HEK293 (cell line): ENCODE results near the gene XDH.

Experiments used
- CTCF ChIA-PET: fragments of 350-600 bp; formaldehyde crosslinking; extraction: SDS; loops from one replicate; lab custom pipeline; 2021; ENCODE audit warnings: antibody characterized with exemption; lab: Yijun Ruan, JAX
- POLR2A ChIA-PET: fragments of 300-600 bp; formaldehyde crosslinking; extraction: SDS; loops from one replicate; lab custom pipeline; 2020; ENCODE audit warnings: antibody characterized with exemption, inconsistent platforms; lab: Yijun Ruan, JAX
- H3K27ac ChIP-seq: fragments of 200-500 bp; sonication (Bioruptor generic); 2 replicates; pipeline ENCODE4 v1.5.1; 2014; ENCODE audit warnings: low read depth, low read length, control low read depth, inconsistent platforms; ENCODE audit errors: extremely low read depth
- H3K36me3 ChIP-seq, 2 experiments: fragments of 200-500 bp in 1 of 2; sonication (Bioruptor generic) in 1 of 2; 1 replicate in 1 of 2; 2 replicates in 1 of 2; pipeline ENCODE4 v1.5.1; 2014 to 2017; ENCODE audit warnings: inconsistent platforms in 2 of 2, low read length in 2 of 2; ENCODE audit not compliant: control insufficient read depth in 2 of 2, insufficient read depth in 1 of 2
- H3K4me1 ChIP-seq: fragments of 200-500 bp; sonication (Bioruptor generic); 2 replicates; pipeline ENCODE4 v1.5.1; 2014; ENCODE audit warnings: mild to moderate bottlenecking, low read length, inconsistent platforms; ENCODE audit not compliant: control insufficient read depth, insufficient read depth
- H3K4me3 ChIP-seq: 2 replicates; pipeline ENCODE4 v1.5.1; 2011; ENCODE audit warnings: low read depth, mild to moderate bottlenecking, control low read depth, low read length, moderate library complexity
- H3K9me3 ChIP-seq: fragments of 200-500 bp; sonication (Bioruptor generic); 2 replicates; pipeline ENCODE4 v1.5.1; 2014; ENCODE audit warnings: low read depth, low read length, inconsistent platforms; ENCODE audit not compliant: control insufficient read depth, insufficient read depth
- BCL11B ChIP-seq: fragments of 450-650 bp; formaldehyde crosslinking; IDR thresholded peaks from 2 replicates; pipeline ENCODE4 v1.5.1; 2016; ENCODE audit warnings: low read depth, missing biosample characterization, missing genetic modification characterization
- FEZF1 ChIP-seq: fragments of 450-650 bp; formaldehyde crosslinking; IDR thresholded peaks from 2 replicates; pipeline ENCODE4 v1.5.1; 2016; ENCODE audit warnings: missing biosample characterization, missing genetic modification characterization
- KLF1 ChIP-seq: fragments of 450-650 bp; formaldehyde crosslinking; IDR thresholded peaks from 2 replicates; pipeline ENCODE4 v1.5.1; 2016; ENCODE audit warnings: missing biosample characterization, missing genetic modification characterization
- KLF10 ChIP-seq: fragments of 450-650 bp; IDR thresholded peaks from 2 replicates; pipeline ENCODE4 v1.5.1; 2018; ENCODE audit warnings: missing biosample characterization, mild to moderate bottlenecking, missing genetic modification characterization
- OSR2 ChIP-seq: fragments of 450-650 bp; formaldehyde crosslinking; IDR thresholded peaks from 2 replicates; pipeline ENCODE4 v1.5.1; 2016; ENCODE audit warnings: missing biosample characterization, missing genetic modification characterization
- TCF7L2 ChIP-seq: IDR thresholded peaks from 2 replicates; pipeline ENCODE4 v1.6.1; 2011; ENCODE audit warnings: low read depth, mild to moderate bottlenecking, inconsistent platforms, low read length, moderate library complexity, borderline replicate concordance
- ZBTB48 ChIP-seq: fragments of 450-650 bp; formaldehyde crosslinking; IDR thresholded peaks from 2 replicates; pipeline ENCODE4 v1.5.1; 2016; ENCODE audit warnings: missing biosample characterization, missing genetic modification characterization
- ZBTB8A ChIP-seq: fragments of 450-650 bp; formaldehyde crosslinking; IDR thresholded peaks from 2 replicates; pipeline ENCODE4 v1.5.1; 2016; ENCODE audit warnings: missing biosample characterization, missing genetic modification characterization
- ZFP3 ChIP-seq: fragments of 450-650 bp; formaldehyde crosslinking; IDR thresholded peaks from 2 replicates; pipeline ENCODE4 v1.5.1; 2016; ENCODE audit warnings: low read depth, missing biosample characterization, missing genetic modification characterization
- ZIC2 ChIP-seq: fragments of 450-650 bp; formaldehyde crosslinking; IDR thresholded peaks from 2 replicates; pipeline ENCODE4 v1.5.1; 2016; ENCODE audit warnings: missing biosample characterization, missing genetic modification characterization
- ZNF114 ChIP-seq: fragments of 450-650 bp; formaldehyde crosslinking; IDR thresholded peaks from 2 replicates; pipeline ENCODE4 v1.5.0; 2017; ENCODE audit warnings: missing biosample characterization, missing genetic modification characterization
- ZNF121 ChIP-seq: fragments of 450-650 bp; formaldehyde crosslinking; IDR thresholded peaks from 2 replicates; pipeline ENCODE4 v1.5.1; 2016; ENCODE audit warnings: missing biosample characterization, missing genetic modification characterization
- ZNF140 ChIP-seq: fragments of 450-650 bp; formaldehyde crosslinking; IDR thresholded peaks from 2 replicates; pipeline ENCODE4 v1.5.1; 2016; ENCODE audit warnings: missing biosample characterization, missing genetic modification characterization
- ZNF16 ChIP-seq: fragments of 450-650 bp; formaldehyde crosslinking; IDR thresholded peaks from 2 replicates; pipeline ENCODE4 v1.5.1; 2016; ENCODE audit warnings: low read depth, missing biosample characterization, missing genetic modification characterization
- ZNF175 ChIP-seq: fragments of 450-650 bp; formaldehyde crosslinking; IDR thresholded peaks from 2 replicates; pipeline ENCODE4 v1.5.1; 2016; ENCODE audit warnings: missing biosample characterization, missing genetic modification characterization
- ZNF223 ChIP-seq: fragments of 450-650 bp; formaldehyde crosslinking; IDR thresholded peaks from 2 replicates; pipeline ENCODE4 v1.5.1; 2016; ENCODE audit warnings: missing biosample characterization, missing genetic modification characterization
- ZNF548 ChIP-seq: fragments of 450-650 bp; formaldehyde crosslinking; IDR thresholded peaks from 2 replicates; pipeline ENCODE4 v1.5.1; 2016; ENCODE audit warnings: missing biosample characterization, missing genetic modification characterization
- ZNF585B ChIP-seq: fragments of 450-650 bp; formaldehyde crosslinking; IDR thresholded peaks from 2 replicates; pipeline ENCODE4 v1.5.1; 2016; ENCODE audit warnings: missing biosample characterization, missing genetic modification characterization
- ZNF626 ChIP-seq: fragments of 450-650 bp; sonication (Bioruptor Pico); formaldehyde crosslinking; IDR thresholded peaks from 2 replicates; pipeline ENCODE4 v1.5.1; 2018; ENCODE audit warnings: missing biosample characterization, missing genetic modification characterization, inconsistent platforms
- ZNF677 ChIP-seq: fragments of 450-650 bp; IDR thresholded peaks from 2 replicates; pipeline ENCODE4 v1.5.0; 2018; ENCODE audit warnings: missing biosample characterization, mild to moderate bottlenecking, missing genetic modification characterization, moderate library complexity
- ZNF791 ChIP-seq: fragments of 450-650 bp; formaldehyde crosslinking; IDR thresholded peaks from 2 replicates; pipeline ENCODE4 v1.5.1; 2016; ENCODE audit warnings: missing biosample characterization, missing genetic modification characterization
- TF ChIP-seq, protein P1 (sequence below): fragments of 450-650 bp; formaldehyde crosslinking; IDR thresholded peaks from 2 replicates; pipeline ENCODE4 v1.5.1; 2016; ENCODE audit warnings: missing biosample characterization, missing genetic modification characterization, borderline replicate concordance
- TF ChIP-seq, protein P2 (sequence below): fragments of 450-650 bp; IDR thresholded peaks from 2 replicates; pipeline ENCODE4 v1.5.1; 2018; ENCODE audit warnings: missing biosample characterization, mild to moderate bottlenecking, missing genetic modification characterization

XDH gene

GRCh38 chr2:31380243-31380642, 34.3 kb downstream of the XDH start:
- no peak overlapping the region for H3K4me3 ChIP-seq
- no peak for TF ChIP-seq ZIC2 (tag by site-specific recombination)
- TF ChIP-seq ZNF16 (tag by site-specific recombination), result no peak
- no peak for TF ChIP-seq ZNF548 (tag by site-specific recombination)
- TF ChIP-seq FEZF1 (tag by site-specific recombination), result no peak
- TF ChIP-seq ZNF677 (tag by site-specific recombination), result no peak
- TF ChIP-seq, protein P1, sequence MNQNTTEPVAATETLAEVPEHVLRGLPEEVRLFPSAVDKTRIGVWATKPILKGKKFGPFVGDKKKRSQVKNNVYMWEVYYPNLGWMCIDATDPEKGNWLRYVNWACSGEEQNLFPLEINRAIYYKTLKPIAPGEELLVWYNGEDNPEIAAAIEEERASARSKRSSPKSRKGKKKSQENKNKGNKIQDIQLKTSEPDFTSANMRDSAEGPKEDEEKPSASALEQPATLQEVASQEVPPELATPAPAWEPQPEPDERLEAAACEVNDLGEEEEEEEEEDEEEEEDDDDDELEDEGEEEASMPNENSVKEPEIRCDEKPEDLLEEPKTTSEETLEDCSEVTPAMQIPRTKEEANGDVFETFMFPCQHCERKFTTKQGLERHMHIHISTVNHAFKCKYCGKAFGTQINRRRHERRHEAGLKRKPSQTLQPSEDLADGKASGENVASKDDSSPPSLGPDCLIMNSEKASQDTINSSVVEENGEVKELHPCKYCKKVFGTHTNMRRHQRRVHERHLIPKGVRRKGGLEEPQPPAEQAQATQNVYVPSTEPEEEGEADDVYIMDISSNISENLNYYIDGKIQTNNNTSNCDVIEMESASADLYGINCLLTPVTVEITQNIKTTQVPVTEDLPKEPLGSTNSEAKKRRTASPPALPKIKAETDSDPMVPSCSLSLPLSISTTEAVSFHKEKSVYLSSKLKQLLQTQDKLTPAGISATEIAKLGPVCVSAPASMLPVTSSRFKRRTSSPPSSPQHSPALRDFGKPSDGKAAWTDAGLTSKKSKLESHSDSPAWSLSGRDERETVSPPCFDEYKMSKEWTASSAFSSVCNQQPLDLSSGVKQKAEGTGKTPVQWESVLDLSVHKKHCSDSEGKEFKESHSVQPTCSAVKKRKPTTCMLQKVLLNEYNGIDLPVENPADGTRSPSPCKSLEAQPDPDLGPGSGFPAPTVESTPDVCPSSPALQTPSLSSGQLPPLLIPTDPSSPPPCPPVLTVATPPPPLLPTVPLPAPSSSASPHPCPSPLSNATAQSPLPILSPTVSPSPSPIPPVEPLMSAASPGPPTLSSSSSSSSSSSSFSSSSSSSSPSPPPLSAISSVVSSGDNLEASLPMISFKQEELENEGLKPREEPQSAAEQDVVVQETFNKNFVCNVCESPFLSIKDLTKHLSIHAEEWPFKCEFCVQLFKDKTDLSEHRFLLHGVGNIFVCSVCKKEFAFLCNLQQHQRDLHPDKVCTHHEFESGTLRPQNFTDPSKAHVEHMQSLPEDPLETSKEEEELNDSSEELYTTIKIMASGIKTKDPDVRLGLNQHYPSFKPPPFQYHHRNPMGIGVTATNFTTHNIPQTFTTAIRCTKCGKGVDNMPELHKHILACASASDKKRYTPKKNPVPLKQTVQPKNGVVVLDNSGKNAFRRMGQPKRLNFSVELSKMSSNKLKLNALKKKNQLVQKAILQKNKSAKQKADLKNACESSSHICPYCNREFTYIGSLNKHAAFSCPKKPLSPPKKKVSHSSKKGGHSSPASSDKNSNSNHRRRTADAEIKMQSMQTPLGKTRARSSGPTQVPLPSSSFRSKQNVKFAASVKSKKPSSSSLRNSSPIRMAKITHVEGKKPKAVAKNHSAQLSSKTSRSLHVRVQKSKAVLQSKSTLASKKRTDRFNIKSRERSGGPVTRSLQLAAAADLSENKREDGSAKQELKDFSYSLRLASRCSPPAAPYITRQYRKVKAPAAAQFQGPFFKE (tag by site-specific recombination), result no peak
- no peak for TF ChIP-seq ZNF114 (tag by site-specific recombination)
- TF ChIP-seq ZBTB48, result no peak
- no peak for TF ChIP-seq KLF1
- TF ChIP-seq ZBTB8A (tag by site-specific recombination), result no peak
- no peak for TF ChIP-seq ZNF626 (tag by site-specific recombination)
- no peak for TF ChIP-seq BCL11B (tag by site-specific recombination)
- no peak for TF ChIP-seq ZNF791 (tag by site-specific recombination)
- no peak for TF ChIP-seq ZNF223 (tag by site-specific recombination)
- TF ChIP-seq TCF7L2, result no peak
- no peak for TF ChIP-seq ZNF585B (tag by site-specific recombination)
- TF ChIP-seq OSR2 (tag by site-specific recombination), result no peak
- no peak for TF ChIP-seq ZNF121 (tag by site-specific recombination)
- TF ChIP-seq, all 188 proteins: peak for 0
- Histone ChIP-seq H3K4me1 (0 out of 2 replicates have a peak, but pooled peaks cover 2% of the 10 kb centered on the region), H3K27ac (no peak overlapping the region), H3K9me3 (no peaks in the 10 kb centered on the region), H3K36me3 (no peaks in the 10 kb centered on the region)
- POLR2A ChIA-PET, result no interaction called here
- CTCF ChIA-PET, result no interaction called here

DNA sequence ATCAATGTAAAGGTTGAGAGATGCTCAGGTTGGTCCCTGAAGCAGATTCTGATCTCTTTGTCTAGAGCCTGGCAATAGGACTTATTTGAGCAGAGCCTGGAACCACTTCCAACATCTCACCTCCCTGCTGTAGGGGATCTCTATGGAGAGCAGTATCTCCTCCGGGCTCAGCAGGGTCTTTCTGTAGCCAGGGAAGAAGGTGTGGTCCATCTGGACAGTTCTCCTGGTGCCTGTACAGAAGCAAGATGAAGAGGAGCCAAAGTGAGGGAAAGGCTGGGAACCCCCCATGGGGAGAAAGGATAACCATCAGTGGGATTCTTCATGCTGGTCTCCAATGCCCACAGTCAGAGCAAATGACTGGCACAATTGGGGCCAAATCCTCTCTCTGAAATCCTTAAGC, 34.8 kb downstream of the XDH start:
- H3K9me3 ChIP-seq, result no peaks in the 10 kb centered on the region
- H3K4me1 ChIP-seq, result 0 out of 2 replicates have a peak, but pooled peaks cover 2% of the 10 kb centered on the region
- H3K27ac ChIP-seq, result no peak overlapping the region
- no peak overlapping the region for H3K4me3 ChIP-seq
- ChIA-PET CTCF (no interaction called here), POLR2A (no interaction called here)
- no peak for TF ChIP-seq KLF10 (tag by site-specific recombination)
- TF ChIP-seq, protein P2, sequence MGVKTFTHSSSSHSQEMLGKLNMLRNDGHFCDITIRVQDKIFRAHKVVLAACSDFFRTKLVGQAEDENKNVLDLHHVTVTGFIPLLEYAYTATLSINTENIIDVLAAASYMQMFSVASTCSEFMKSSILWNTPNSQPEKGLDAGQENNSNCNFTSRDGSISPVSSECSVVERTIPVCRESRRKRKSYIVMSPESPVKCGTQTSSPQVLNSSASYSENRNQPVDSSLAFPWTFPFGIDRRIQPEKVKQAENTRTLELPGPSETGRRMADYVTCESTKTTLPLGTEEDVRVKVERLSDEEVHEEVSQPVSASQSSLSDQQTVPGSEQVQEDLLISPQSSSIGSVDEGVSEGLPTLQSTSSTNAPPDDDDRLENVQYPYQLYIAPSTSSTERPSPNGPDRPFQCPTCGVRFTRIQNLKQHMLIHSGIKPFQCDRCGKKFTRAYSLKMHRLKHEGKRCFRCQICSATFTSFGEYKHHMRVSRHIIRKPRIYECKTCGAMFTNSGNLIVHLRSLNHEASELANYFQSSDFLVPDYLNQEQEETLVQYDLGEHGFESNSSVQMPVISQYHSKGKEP (tag by site-specific recombination), result no peak
- no peak for TF ChIP-seq ZNF585B (tag by site-specific recombination)
- no peak for TF ChIP-seq ZNF175 (tag by site-specific recombination)
- TF ChIP-seq ZNF140 (tag by site-specific recombination), result no peak
- TF ChIP-seq ZFP3 (tag by site-specific recombination), result no peak
- H3K36me3 ChIP-seq, result no peaks in the 10 kb centered on the region
